ENCODE results near the gene PUM2.
"Not testable (repeated sequence)": the region's sequence is repeated elsewhere in the genome, so short reads cannot be mapped to it uniquely, and the experiment has no call there.

DNA sequence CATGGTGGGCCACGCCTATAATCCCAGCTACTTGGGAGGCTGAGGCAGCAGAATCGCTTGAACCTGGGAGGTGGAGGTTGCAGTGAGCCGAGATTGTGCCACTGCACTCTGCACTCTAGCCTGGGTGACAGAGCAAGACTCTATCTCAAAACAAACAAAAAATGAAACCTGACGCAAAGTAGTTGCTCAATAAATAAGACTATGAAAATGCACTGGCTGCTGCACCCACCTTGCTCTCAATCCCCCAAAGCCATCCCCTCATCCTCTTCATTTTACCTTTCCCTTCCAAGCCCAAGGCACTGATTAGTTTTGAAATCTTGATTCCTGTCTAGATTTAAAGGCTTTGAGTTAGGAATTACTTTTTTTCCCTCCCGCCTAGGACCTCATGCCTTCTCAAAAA is 107.0 kb downstream of the PUM2 start:
- TF ChIP-seq, protein P1, sequence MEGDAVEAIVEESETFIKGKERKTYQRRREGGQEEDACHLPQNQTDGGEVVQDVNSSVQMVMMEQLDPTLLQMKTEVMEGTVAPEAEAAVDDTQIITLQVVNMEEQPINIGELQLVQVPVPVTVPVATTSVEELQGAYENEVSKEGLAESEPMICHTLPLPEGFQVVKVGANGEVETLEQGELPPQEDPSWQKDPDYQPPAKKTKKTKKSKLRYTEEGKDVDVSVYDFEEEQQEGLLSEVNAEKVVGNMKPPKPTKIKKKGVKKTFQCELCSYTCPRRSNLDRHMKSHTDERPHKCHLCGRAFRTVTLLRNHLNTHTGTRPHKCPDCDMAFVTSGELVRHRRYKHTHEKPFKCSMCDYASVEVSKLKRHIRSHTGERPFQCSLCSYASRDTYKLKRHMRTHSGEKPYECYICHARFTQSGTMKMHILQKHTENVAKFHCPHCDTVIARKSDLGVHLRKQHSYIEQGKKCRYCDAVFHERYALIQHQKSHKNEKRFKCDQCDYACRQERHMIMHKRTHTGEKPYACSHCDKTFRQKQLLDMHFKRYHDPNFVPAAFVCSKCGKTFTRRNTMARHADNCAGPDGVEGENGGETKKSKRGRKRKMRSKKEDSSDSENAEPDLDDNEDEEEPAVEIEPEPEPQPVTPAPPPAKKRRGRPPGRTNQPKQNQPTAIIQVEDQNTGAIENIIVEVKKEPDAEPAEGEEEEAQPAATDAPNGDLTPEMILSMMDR (IDR thresholded peaks at IDR 0.05): not testable (repeated sequence)
- TF ChIP-seq POLR2A (IDR thresholded peaks at IDR 0.05): not testable (repeated sequence)
